HK-2 (cell line): ENCODE data around the gene DOHH.

Experiments
- DNase-seq: peaks from one replicate; pipeline ENCODE4 v3.0.0-alpha.2; 2018; ENCODE audit not compliant: unreplicated experiment

DOHH gene

GRCh38 chr19:3441986-3442329 lies 58.5 kb downstream of the DOHH start:
- DNase-seq = no peak

GRCh38 chr19:3441089-3441985 lies 59.1 kb downstream of the DOHH start:
- no peak for DNase-seq
